Spinal cord (tissue), 10 donors: ENCODE measurements around the gene TGM5. TPM values are rescaled to one million over a fixed set of nuclear protein-coding genes. Genes with fewer than 3 reads are reported as not detected.

Experiments used
- DNase-seq, 6 donors: peaks; one replicate each; pipeline versions ENCODE4 v3.0.0 to v3.0.0-alpha.2; 2013 to 2015; ENCODE audit warnings: low spot score in 6 of 6, low read depth in 4 of 6
- H3K27ac ChIP-seq: one replicate; pipeline ENCODE4 v1.5.1; 2013; ENCODE audit warnings: low read depth, low read length, control low read depth
- H3K27me3 ChIP-seq: one replicate; pipeline ENCODE4 v1.6.1; 2013; ENCODE audit warnings: low read length; ENCODE audit not compliant: control insufficient read depth, insufficient read depth
- H3K36me3 ChIP-seq: one replicate; pipeline ENCODE4 v1.6.1; 2013; ENCODE audit warnings: low read length; ENCODE audit not compliant: control insufficient read depth, insufficient read depth
- H3K4me1 ChIP-seq: one replicate; pipeline ENCODE4 v1.6.1; 2013; ENCODE audit warnings: low read length; ENCODE audit not compliant: control insufficient read depth, insufficient read depth
- H3K4me3 ChIP-seq: one replicate; pipeline ENCODE4 v1.5.1; 2013; ENCODE audit warnings: low read depth, low read length, control low read depth
- H3K9me3 ChIP-seq: one replicate; pipeline ENCODE4 v1.6.1; 2013; ENCODE audit warnings: low read length; ENCODE audit not compliant: control insufficient read depth, insufficient read depth
- WGBS: methylation state at CpG from one replicate; pipeline ENCODE4 v1.1.5; 2013; ENCODE audit warnings: missing lambda C conversion rate; ENCODE audit not compliant: insufficient coverage; 5-methylcytosine and 5-hydroxymethylcytosine counted together
- polyA plus RNA-seq, 2 donors: library from polyadenylated mRNA; unstranded; fragments of 120-200 nt; gene quantifications; one replicate each; pipeline ENCODE4 v1.2.1, GENCODE V29; 2013; ENCODE audit not compliant: insufficient read length in 2 of 2
- total RNA-seq, 2 donors: library from RNA; depleted of rRNA in 1 of 2; stranded (reverse); fragments of 120-200 nt in 1 of 2; fragments of >200 nt in 1 of 2; gene quantifications; one replicate each; pipeline versions ENCODE4 v1.2.3 to v1.2.4, GENCODE V29; 2013 to 2014
- donor health status: healthy.

The TGM5 gene
- total and polyA plus RNA-seq, 4 donors, result 0.10 TPM; not detected in 3

DNA sequence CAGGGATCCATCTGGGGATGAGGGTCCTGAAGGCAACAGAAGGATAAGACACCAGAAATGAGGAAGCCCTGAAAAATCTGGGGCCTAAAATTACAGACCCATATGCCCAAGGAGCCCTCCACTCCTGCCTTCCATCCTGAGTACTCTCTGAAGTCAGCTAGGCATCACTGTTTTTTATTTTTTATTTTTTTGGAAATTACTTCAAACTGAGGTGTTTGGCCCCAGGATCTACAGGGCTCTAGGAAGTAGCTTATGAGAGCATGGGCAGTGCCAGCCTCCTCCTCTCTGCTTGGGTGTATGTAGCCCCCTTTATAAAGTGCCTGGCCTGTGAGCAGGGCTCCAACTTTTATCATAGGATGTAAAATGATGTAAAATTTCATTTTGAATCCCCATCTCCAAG lies 53.8 kb downstream of the TGM5 start:
- H3K4me3 ChIP-seq, result no peak overlapping the region
- H3K27ac ChIP-seq, result no peak overlapping the region
- H3K27me3 ChIP-seq, result no peaks in the 10 kb centered on the region
- DNase-seq, result no peak
- H3K36me3 ChIP-seq, result no peaks in the 10 kb centered on the region
- H3K4me1 ChIP-seq, result no peaks in the 10 kb centered on the region
- no peaks in the 10 kb centered on the region for H3K9me3 ChIP-seq

DNA sequence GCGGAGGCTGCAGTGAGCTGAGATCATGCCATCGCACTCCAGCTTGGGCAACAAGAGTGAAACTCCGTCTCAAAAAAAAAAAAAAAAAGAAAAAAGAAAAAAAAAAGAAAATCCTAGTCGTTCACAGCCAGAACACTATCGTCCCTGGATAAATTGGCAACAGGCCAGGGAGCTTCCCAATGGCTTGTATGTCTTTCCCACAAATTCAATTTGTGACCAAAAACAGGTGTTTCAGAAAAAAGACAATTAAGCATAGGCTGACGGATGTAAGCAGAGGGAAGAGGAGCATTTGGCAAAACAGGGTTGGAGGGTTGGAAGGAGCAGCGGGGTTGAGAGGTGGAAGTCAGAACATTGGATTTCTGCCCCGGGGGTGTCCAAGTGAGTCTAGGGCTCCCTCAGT lies 54.4 kb downstream of the TGM5 start:
- Histone ChIP-seq H3K27ac (no peak overlapping the region), H3K4me1 (no peaks in the 10 kb centered on the region), H3K4me3 (no peak overlapping the region), H3K36me3 (no peaks in the 10 kb centered on the region), H3K27me3 (no peaks in the 10 kb centered on the region), H3K9me3 (no peaks in the 10 kb centered on the region)
- WGBS, result 89% methylated on average over 4 of the region's 8 CpGs
- DNase-seq, result no peak

DNA sequence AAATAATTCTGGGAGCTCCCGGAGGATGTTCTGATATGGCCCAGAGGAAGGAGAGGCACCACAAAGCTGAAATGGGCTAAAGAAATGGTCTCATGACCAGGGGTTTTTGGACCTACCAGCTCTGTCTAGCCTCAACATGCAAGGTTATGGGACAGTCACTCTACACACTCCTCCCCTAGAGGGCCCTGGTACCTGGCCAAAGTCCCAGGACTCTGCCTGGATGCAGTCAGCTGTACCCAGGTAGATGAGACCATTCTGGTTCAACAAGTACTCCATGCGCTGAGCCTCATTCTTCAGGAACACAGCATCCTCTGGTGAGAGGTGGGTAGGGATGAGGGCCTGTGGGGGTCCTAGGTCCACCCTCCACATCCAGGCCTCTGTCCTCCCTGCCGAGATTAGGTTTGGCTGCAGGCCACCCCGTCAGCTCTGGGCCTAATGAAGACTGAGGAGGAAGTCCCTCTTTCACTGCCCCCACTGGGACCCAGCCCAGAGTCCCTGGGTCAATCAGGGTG lies 55.4 kb downstream of the TGM5 start:
- Histone ChIP-seq H3K27me3 (no peaks in the 10 kb centered on the region), H3K27ac (no peak overlapping the region), H3K36me3 (no peaks in the 10 kb centered on the region), H3K4me1 (no peaks in the 10 kb centered on the region), H3K9me3 (no peaks in the 10 kb centered on the region), H3K4me3 (no peak overlapping the region)
- no peak for DNase-seq
- WGBS, result 90% methylated on average over 4 of the region's 4 CpGs

DNA sequence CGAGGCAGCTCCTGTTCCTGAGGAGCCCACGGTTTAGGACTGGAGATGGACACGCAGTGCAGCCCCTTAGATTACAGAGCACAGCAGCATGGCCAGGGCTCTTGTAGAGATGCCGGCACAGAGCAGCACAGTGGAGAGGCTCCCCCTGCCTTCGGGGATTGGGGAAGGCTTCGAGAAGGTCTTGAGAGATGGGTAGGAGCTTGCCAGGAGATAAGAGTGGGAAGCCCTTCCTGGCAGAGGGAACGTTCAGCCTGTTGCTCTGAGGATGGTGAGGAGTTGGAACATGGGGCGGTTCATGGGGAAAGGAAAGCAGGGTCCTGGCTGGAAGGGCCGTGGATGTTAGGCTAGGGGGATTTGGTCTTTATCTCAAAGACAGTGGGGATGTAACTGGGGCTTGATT lies 55.9 kb downstream of the TGM5 start:
- DNase-seq, result no peak
- Histone ChIP-seq H3K36me3 (no peaks in the 10 kb centered on the region), H3K4me1 (no peaks in the 10 kb centered on the region), H3K4me3 (no peak overlapping the region), H3K9me3 (no peaks in the 10 kb centered on the region), H3K27me3 (no peaks in the 10 kb centered on the region), H3K27ac (no peak overlapping the region)
- WGBS, result 83% methylated on average over 9 of the region's 9 CpGs

DNA sequence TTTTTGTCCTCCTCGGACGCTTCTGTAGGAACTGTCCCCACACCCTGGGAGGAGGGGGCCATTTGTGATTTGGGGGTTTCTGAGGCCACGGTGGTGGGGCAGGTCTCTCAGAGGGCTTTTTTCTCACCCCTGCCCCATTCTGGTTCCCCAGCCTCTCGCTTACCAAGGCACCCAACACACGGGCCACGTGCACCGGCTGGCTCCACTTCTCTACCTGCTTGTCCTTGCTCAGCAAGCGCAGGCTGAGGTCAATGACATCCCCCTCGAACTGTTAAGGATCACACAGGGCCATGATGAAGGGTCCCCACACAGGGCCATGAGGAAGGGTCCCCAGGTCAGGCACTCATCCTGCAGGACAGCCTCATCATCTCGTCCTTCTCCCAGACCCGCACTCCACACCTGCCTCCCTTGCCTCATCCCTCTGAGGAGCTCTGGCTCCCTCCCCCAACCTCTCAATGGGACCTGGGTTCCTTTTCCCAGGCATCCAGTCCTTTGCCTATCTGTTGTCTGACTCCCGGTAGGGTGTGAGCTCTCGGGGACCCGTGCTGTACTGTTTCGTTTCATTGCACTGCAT lies 56.5 kb downstream of the TGM5 start:
- Histone ChIP-seq H3K9me3 (no peaks in the 10 kb centered on the region), H3K27ac (no peak overlapping the region), H3K27me3 (no peaks in the 10 kb centered on the region), H3K36me3 (no peaks in the 10 kb centered on the region), H3K4me3 (no peak overlapping the region), H3K4me1 (no peaks in the 10 kb centered on the region)
- DNase-seq, result no peak
- 86% methylated on average over 13 of the region's 15 CpGs for WGBS

DNA sequence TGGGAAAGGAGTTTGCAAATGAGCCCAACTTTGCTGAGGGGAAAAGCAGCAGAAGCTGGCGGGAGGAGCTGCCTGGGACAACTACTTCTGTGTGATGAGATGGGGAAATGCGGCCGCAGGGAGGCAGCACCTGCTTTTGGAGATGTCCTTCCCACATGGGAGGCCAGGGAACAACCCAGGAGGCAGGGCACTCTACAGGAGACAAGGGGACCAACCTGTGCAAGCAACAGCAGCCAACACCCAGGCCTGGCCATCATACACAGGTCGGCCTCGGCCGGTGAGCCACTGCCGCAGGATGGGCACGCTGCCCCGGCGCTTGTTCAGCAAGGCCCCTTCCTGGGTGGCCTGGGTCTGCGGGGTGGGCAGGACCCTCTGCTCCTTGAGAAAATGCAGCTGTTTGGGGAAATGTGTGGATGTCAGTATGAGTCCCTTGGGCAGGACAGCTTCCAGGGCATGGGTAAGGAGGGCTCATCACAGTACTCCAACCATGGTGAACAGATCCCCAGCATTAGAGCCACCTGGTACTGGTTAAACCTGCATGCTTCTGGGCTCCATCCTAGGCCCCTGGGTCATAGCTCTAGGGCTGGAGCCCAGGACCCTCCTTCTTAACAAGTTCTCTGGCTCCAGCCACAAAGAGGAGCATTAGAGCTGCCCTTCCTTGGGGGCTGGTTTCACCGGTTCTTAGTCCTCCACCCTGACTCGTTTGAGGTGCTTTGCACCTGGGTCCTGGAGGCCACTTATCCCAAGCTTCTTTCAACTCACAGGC lies 57.5 kb downstream of the TGM5 start:
- no peaks in the 10 kb centered on the region for H3K36me3 ChIP-seq
- H3K4me3 ChIP-seq, result no peak overlapping the region
- H3K4me1 ChIP-seq, result no peaks in the 10 kb centered on the region
- H3K27me3 ChIP-seq, result no peaks in the 10 kb centered on the region
- H3K27ac ChIP-seq, result no peak overlapping the region
- 80% methylated on average over 13 of the region's 13 CpGs for whole genome bisulfite sequencing
- peak in 1 of 6 donors; percentile 30 for DNase-seq
- H3K9me3 ChIP-seq, result no peaks in the 10 kb centered on the region

DNA sequence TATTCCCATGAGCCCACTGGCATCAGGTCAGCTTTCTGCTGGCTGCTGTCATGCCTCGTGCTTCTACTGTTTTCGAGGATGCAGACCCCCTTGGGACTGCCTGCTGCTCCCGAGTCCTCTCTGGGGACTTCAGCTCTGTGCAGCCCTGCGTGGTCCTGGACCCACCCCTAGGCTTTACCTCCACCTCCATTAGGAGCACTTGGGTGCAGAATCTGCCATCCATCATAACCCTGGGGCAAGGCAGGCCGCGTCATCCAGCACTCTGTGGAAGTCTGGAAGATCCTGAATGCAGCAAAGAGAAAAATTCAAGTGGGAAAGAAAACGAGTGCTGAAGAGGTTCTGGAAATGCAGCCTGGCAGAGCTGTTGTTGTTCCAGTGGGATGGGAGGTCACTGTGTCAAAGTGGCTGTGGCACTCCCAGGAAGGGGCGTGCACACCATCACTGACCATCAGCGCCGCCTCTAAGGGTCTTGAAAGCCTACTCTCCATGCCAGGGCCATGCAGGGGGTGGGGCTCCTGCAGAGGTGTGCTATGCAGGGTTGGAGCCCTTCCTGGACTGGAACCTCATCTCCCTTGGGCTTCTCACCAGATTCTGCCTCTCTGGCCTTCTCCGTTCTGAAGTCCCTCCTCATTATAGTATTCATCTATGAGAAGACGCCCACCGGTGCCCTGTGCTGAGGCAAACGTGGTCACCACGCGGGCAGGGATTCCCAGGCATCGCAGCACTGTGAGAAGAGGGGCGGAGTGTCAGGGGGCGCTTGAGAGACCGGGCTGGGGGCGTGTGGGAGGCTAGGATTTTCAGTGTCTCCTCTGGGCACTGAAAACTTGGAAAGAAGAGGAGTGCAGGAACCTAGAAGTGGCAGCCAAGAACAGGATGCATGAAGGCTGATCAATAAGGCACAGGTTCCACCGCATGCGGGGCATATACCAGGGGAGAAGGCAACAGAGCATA lies 58.4 kb downstream of the TGM5 start:
- Histone ChIP-seq H3K4me1 (no peaks in the 10 kb centered on the region), H3K27ac (no peak overlapping the region), H3K36me3 (no peaks in the 10 kb centered on the region), H3K9me3 (no peaks in the 10 kb centered on the region), H3K27me3 (no peaks in the 10 kb centered on the region), H3K4me3 (no peak overlapping the region)
- 72% methylated on average over 22 of the region's 23 CpGs for WGBS
- DNase-seq, result no peak

DNA sequence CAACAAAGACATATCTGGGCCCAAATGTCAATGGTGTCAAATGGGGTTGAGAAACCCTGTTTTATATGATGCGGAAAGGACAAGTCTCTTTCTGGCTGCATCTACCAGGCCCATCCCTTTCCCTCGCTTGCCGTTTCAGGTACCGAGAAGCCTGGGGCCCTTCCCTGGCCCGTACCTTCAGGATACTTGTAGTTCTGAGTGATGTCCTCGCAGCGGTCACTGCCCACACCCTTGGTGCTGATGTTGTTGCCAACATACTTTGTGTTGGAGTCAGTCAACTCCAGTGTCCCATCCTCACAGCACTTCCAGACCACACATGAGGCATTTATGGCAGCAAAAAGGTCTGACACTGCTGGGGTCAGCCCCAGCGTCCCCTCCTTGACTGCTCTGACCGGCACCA lies 59.7 kb downstream of the TGM5 start:
- H3K9me3 ChIP-seq, result no peaks in the 10 kb centered on the region
- H3K27me3 ChIP-seq, result no peaks in the 10 kb centered on the region
- WGBS, result 93% methylated on average over 3 of the region's 9 CpGs
- H3K4me1 ChIP-seq, result no peaks in the 10 kb centered on the region
- DNase-seq, result no peak
- no peaks in the 10 kb centered on the region for H3K36me3 ChIP-seq
- no peak overlapping the region for H3K4me3 ChIP-seq
- no peak overlapping the region for H3K27ac ChIP-seq

DNA sequence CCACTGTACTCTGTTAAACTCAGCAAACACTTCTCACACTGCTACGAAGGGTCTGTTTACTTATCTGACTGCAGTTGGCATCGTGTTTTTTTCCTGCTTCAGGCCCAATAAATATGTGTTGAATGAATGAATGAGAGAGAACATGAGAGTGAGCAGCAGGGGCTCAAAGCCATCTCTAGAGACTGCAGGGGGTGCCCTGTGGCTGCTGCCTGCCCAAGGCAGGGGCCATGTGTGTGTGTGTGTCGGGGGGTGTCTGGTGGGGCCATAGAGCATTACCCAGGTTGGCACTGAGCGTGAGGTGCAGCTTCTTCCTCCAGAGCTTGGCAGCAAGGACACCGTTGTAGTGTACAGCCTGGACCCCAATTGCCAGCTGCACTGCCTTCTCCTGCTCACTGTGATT lies 60.7 kb downstream of the TGM5 start:
- no peaks in the 10 kb centered on the region for H3K9me3 ChIP-seq
- H3K4me3 ChIP-seq, result no peak overlapping the region
- no peaks in the 10 kb centered on the region for H3K4me1 ChIP-seq
- 82% methylated on average over 4 of the region's 5 CpGs for WGBS
- H3K27me3 ChIP-seq, result no peaks in the 10 kb centered on the region
- DNase-seq, result no peak
- H3K27ac ChIP-seq, result no peak overlapping the region
- H3K36me3 ChIP-seq, result no peaks in the 10 kb centered on the region
